ENCODE results near the gene JMJD7. TPM values are rescaled to one million over a fixed set of nuclear protein-coding genes. Genes with fewer than 3 reads are reported as not detected.

Gene JMJD7
- total RNA-seq, 1 donor from 2014 or later: 24.3 TPM

DNA sequence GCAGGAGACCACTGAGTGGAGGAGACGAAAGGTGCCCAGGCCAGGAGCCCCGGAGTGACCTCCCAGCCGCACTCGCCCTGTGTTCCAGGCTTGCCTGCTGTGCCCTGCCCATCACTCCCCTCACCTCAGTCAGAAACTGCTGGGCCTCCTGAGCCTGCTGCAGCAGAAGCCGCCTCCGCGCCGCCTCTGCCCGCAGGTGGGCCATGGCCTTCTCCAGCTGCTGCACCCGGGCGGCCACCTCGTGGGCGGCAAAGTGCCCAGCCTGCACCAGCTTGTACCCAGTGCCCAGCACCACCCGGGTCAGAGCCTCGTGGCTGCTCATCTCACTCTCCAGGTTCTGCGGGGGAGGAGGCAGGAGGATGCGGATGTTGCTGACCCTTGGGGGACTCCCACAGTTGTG lies 28.4 kb downstream of the JMJD7 start:
- no peak for ATAC-seq
- Histone ChIP-seq H3K36me3 (no peaks in the 10 kb centered on the region), H3K27me3 (ENCODE audit: low read depth) (no peaks in the 10 kb centered on the region), H3K4me3 (no peak overlapping the region), H3K4me1 (peaks cover 17% of the 10 kb centered on the region), H3K9me3 (no peaks in the 10 kb centered on the region), H3K27ac (no peak overlapping the region)
- DNase-seq: no peak
- TF ChIP-seq, protein P1, sequence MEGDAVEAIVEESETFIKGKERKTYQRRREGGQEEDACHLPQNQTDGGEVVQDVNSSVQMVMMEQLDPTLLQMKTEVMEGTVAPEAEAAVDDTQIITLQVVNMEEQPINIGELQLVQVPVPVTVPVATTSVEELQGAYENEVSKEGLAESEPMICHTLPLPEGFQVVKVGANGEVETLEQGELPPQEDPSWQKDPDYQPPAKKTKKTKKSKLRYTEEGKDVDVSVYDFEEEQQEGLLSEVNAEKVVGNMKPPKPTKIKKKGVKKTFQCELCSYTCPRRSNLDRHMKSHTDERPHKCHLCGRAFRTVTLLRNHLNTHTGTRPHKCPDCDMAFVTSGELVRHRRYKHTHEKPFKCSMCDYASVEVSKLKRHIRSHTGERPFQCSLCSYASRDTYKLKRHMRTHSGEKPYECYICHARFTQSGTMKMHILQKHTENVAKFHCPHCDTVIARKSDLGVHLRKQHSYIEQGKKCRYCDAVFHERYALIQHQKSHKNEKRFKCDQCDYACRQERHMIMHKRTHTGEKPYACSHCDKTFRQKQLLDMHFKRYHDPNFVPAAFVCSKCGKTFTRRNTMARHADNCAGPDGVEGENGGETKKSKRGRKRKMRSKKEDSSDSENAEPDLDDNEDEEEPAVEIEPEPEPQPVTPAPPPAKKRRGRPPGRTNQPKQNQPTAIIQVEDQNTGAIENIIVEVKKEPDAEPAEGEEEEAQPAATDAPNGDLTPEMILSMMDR (IDR thresholded peaks at IDR 0.05): no peak
- intact Hi-C loops (cut with DNase I): no loop called here

DNA sequence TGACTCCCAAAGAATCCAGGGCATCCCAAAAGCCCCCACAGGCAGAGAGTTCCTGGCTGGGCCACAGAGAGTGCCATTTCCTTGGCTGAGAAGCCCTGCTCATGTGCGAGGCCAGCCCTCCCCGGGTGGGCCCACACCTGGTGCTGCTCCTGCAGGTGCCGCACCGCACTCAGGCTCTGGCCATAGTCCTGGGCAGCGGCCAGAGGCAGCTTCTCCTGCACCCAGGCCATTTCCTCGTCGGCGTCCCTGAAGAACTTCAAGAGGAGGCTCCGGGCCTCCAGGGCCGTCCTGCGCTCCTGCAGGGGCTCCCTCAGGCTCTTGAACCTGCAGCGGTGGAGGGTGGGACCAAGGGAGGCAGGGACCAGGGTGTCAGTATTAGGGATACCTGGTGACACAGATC lies 28.8 kb downstream of the JMJD7 start:
- no peaks in the 10 kb centered on the region for H3K9me3 ChIP-seq
- no peaks in the 10 kb centered on the region for H3K27me3 ChIP-seq (ENCODE audit: low read depth)
- H3K36me3 ChIP-seq: no peaks in the 10 kb centered on the region
- intact Hi-C loops (cut with DNase I): no loop called here
- peaks cover 13% of the 10 kb centered on the region for H3K4me1 ChIP-seq
- DNase-seq: no peak
- no peak overlapping the region for H3K4me3 ChIP-seq
- TF ChIP-seq, protein P1 (IDR thresholded peaks at IDR 0.05): no peak
- no peak overlapping the region for H3K27ac ChIP-seq
- no peak for ATAC-seq

DNA sequence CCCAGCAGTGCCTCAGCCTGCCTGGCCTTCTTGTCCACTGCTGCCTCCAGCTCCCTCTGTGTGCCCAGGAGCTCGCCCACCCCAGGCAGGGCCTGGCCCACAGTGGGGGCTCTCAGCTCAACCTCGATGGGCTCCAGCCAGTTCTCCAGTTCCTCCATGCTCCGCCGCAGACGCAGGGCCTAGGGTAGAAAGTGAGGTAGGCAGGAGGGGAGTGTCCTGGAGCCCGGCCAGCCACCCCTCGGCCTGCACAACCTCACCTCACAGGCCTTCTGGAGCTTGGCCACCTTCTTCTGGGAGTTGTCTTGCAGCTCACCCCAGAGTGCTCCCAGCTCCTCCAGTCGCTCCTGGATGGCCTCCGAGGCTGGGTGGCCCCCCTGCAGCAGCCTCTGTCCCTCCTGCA lies 29.4 kb downstream of the JMJD7 start:
- no peak overlapping the region for H3K27ac ChIP-seq
- H3K4me1 ChIP-seq: peaks cover 10% of the 10 kb centered on the region
- H3K9me3 ChIP-seq: no peaks in the 10 kb centered on the region
- intact Hi-C loops (cut with DNase I): no loop called here
- DNase-seq (no peak), ATAC-seq (no peak)
- H3K27me3 ChIP-seq (ENCODE audit: low read depth): no peaks in the 10 kb centered on the region
- H3K36me3 ChIP-seq: no peaks in the 10 kb centered on the region
- TF ChIP-seq, protein P1 (IDR thresholded peaks at IDR 0.05): no peak
- H3K4me3 ChIP-seq: no peak overlapping the region

DNA sequence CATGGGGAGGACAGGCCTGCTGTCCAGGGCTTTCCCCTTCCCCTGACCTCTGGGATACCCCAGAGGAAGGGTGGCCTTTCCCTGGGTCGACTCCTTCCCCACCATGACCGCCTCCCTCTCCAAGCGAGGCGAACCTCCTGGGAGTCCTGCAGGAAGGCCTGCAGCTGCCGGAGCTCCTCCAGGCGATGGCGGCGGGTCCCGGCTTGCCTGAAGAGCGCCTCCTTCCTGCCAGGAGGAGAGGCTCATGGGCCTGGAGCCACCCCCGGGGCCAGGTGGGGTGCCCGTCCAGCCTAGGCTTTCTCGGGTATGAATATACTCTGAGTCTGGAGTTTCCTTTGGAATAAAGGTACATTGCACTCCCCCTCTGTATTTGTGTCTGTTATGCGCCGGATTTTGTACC lies 30.9 kb downstream of the JMJD7 start:
- Histone ChIP-seq H3K4me1 (no peaks in the 10 kb centered on the region), H3K36me3 (no peaks in the 10 kb centered on the region), H3K9me3 (no peaks in the 10 kb centered on the region), H3K27ac (no peak overlapping the region), H3K4me3 (no peak overlapping the region), H3K27me3 (ENCODE audit: low read depth) (no peaks in the 10 kb centered on the region)
- TF ChIP-seq, protein P1 (IDR thresholded peaks at IDR 0.05): no peak
- no peak for ATAC-seq
- no peak for DNase-seq
- intact Hi-C loops (cut with DNase I): no loop called here

DNA sequence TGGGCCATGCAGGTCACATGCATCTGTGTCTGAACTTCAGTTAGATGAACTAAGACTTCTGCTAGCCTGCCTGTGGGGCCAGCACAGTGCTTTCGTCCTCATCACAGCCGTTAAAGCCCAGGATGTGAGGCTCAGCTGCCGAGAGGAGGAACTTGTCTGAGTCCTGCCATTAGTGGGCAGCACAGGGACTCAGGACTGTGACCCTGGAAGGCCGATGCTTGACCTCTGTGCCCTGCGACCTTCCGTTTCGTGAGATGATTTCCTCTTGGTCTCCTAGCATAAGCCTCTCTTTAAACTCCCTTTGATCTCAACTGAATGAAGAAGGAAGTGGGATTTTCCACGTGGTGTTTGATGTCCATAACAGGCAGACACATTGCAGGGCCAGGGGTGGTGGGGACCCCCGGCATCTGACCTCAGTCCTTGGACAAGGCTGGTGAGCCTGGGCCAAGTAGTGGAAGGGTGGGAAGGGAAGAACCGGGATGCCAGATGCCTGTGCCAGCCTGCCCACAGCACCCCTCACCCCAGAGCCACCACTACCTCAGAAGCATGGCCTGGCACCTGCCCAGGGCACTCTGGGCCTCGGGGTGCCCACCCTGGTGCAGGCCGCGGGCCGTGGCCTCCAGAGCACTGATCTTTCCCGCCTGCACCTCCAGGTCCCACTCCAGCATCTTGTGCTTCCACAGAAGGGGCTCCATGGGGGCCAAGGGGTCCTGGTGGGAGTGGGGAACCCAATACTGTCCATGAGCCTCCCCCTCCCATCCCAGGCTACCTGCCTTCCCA lies 32.3 kb downstream of the JMJD7 start:
- intact Hi-C loops (cut with DNase I): no loop called here
- Histone ChIP-seq H3K4me1 (no peaks in the 10 kb centered on the region), H3K4me3 (no peak overlapping the region), H3K36me3 (no peaks in the 10 kb centered on the region), H3K9me3 (no peaks in the 10 kb centered on the region), H3K27me3 (ENCODE audit: low read depth) (no peaks in the 10 kb centered on the region), H3K27ac (no peak overlapping the region)
- ATAC-seq (no peak), DNase-seq (no peak)
- TF ChIP-seq, protein P1 (IDR thresholded peaks at IDR 0.05): no peak

Data from lower lobe of right lung (tissue), 2 donors.